OCI-LY3 (cell line): ENCODE measurements around the gene TMCC3.

Experiments
- H2AFZ ChIP-seq: fragments of 200-600, 300-600 bp; shearing (Covaris generic); 2 replicates; pipeline ENCODE4 v1.6.0; 2014; ENCODE audit warnings: antibody characterized with exemption, low read depth, low read length
- H3K27ac ChIP-seq: fragments of 200-600, 300-600 bp; sonication (generic); 2 replicates; pipeline ENCODE4 v1.5.1; 2014; ENCODE audit warnings: mild to moderate bottlenecking, low read length, moderate library complexity, mixed read lengths
- H3K27me3 ChIP-seq: fragments of 200-600, 300-600 bp; sonication (generic); 2 replicates; pipeline ENCODE4 v1.6.1; 2014; ENCODE audit warnings: low read depth, low read length, mixed read lengths
- H3K36me3 ChIP-seq: fragments of 200-600, 300-600 bp; sonication (generic); replicated peaks from 2 replicates; pipeline ENCODE3; 2014; ENCODE audit warnings: low read depth, low read length, mixed read lengths
- H3K4me1 ChIP-seq: fragments of 300-600, 200-600 bp; sonication (generic); 2 replicates; pipeline ENCODE4 v1.6.1; 2014; ENCODE audit warnings: low read length, mixed read lengths
- H3K4me2 ChIP-seq: fragments of 200-600, 300-600 bp; sonication (generic); 2 replicates; pipeline ENCODE4 v1.6.1; 2014; ENCODE audit warnings: low read length, mixed read lengths
- H3K4me3 ChIP-seq: fragments of 300-600, 200-600 bp; sonication (generic); 2 replicates; pipeline ENCODE4 v1.5.1; 2014; ENCODE audit warnings: antibody characterized with exemption, mild to moderate bottlenecking, low read length, moderate library complexity
- H3K79me2 ChIP-seq: fragments of 300-600, 200-600 bp; shearing (Covaris generic); 2 replicates; pipeline ENCODE4 v1.6.1; 2014; ENCODE audit warnings: mild to moderate bottlenecking, low read length, mixed read lengths
- H3K9ac ChIP-seq: fragments of 300-600, 200-600 bp; shearing (Covaris generic); 2 replicates; pipeline ENCODE4 v1.6.0; 2014; ENCODE audit warnings: mild to moderate bottlenecking, low read length, moderate library complexity
- H3K9me3 ChIP-seq: fragments of 200-600, 300-600 bp; shearing (Covaris generic); 2 replicates; pipeline ENCODE4 v1.6.1; 2014; ENCODE audit warnings: low read length, mixed read lengths; ENCODE audit not compliant: insufficient read depth
- H4K20me1 ChIP-seq: fragments of 200-600, 300-600 bp; sonication (generic); 2 replicates; pipeline ENCODE4 v1.6.1; 2016; ENCODE audit warnings: low read length, mixed read lengths; ENCODE audit not compliant: insufficient read depth
- CTCF ChIP-seq: fragments of 200-600, 300-600 bp; sonication (generic); IDR thresholded peaks from 2 replicates; pipeline ENCODE4 v1.5.1; 2014; ENCODE audit warnings: antibody characterized with exemption, low read length, low read depth
- EZH2phosphoT487 ChIP-seq: fragments of 200-600 bp; shearing (Covaris generic); IDR thresholded peaks from 2 replicates; pipeline ENCODE4 v1.6.1; 2018; ENCODE audit warnings: antibody characterized with exemption, mixed run types, low read depth

Gene TMCC3

DNA sequence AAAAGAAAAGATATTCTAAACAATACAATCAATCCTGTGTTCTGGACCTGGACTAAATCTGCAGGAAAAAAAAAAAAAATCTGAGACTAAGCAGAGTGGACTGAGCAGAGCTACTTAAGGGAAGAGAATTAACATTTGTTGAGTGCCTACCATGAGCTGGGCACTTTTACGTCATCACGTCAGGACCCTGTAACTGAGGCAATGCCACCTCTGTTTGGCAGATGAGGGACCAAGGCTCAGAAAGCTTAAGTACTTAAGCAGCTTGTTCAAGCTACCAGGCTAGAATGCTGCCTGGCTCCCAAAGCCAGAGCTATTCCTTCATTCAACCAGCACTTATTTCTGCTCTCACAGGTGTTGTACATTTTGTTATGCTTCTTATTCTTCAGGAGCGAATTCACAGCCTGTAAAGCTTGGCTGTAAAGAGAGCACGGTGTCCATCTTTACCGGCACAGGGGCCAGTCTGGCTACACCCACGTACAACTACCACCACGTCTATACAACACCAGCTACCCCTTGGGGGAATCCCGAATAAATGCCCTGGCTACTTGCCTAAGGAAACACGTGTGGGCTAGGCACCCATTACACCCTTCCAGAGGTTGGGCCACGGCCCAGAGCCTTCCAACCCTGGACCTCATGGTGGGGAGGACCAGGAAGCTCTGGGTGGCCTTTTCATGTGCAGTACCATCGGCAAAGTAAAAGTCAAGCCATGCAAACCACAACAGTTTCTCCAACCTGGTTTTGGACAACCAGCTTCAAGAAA lies 27.0 kb downstream of the TMCC3 start:
- no peak overlapping the region for H3K27ac ChIP-seq
- H4K20me1 ChIP-seq, result peaks cover 5% of the 10 kb centered on the region; the same call in 1 of the 2 replicates
- H3K9me3 ChIP-seq, result no peaks in the 10 kb centered on the region
- peaks cover 24% of the 10 kb centered on the region for H3K4me1 ChIP-seq
- no peak overlapping the region for H2AFZ ChIP-seq
- no peak overlapping the region for H3K9ac ChIP-seq
- TF ChIP-seq EZH2phosphoT487 (no peak), CTCF (no peak)
- H3K79me2 ChIP-seq, result no peaks in the 10 kb centered on the region; the same call in 1 of the 2 replicates
- H3K4me3 ChIP-seq, result no peak overlapping the region
- H3K27me3 ChIP-seq, result no peaks in the 10 kb centered on the region
- H3K36me3 ChIP-seq, result no peaks in the 10 kb centered on the region
- H3K4me2 ChIP-seq, result no peak overlapping the region

DNA sequence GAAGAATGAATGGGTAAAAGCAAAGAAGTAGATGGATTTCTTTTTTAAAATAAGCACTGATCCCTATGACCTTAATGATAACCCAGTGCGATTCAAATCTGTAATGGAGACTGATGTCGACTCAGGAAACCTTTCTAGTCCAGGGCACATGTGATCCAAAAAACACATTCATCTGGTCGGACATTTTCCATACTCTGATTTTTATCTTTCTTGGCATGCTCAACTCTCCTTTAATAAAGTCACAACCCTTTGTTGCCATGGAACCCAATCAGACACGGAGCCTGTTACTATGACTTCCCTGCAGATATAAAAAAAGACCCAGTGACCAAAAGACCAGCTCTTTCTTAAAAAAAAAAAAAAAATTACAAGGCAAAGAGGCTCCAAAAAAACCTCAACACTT lies 27.9 kb downstream of the TMCC3 start:
- no peak overlapping the region; the same call in 1 of the 2 replicates for H3K9ac ChIP-seq
- H3K4me2 ChIP-seq, result peak overlapping the region; percentile 79; the same call in 1 of the 2 replicates
- H3K79me2 ChIP-seq, result no peaks in the 10 kb centered on the region; the same call in 1 of the 2 replicates
- peaks cover 24% of the 10 kb centered on the region for H3K4me1 ChIP-seq
- H3K9me3 ChIP-seq, result no peaks in the 10 kb centered on the region
- H4K20me1 ChIP-seq, result peaks cover 3% of the 10 kb centered on the region; the same call in 1 of the 2 replicates
- TF ChIP-seq CTCF (no peak), EZH2phosphoT487 (no peak)
- no peaks in the 10 kb centered on the region for H3K36me3 ChIP-seq
- no peak overlapping the region for H2AFZ ChIP-seq
- H3K27me3 ChIP-seq, result no peaks in the 10 kb centered on the region
- H3K27ac ChIP-seq, result no peak overlapping the region
- H3K4me3 ChIP-seq, result no peak overlapping the region

- no peak for TF ChIP-seq EZH2phosphoT487
- TF ChIP-seq CTCF, result no peak
- Histone ChIP-seq H4K20me1 (no peaks in the 10 kb centered on the region), H3K27me3 (no peaks in the 10 kb centered on the region), H3K4me1 (peaks cover 24% of the 10 kb centered on the region), H3K79me2 (no peaks in the 10 kb centered on the region; the same call in 1 of the 2 replicates), H3K36me3 (no peaks in the 10 kb centered on the region), H3K27ac (peak overlapping the region; percentile 42), H3K9ac (peak overlapping the region; percentile 44; the same call in 1 of the 2 replicates), H3K4me2 (peak overlapping the region; percentile 79), H3K4me3 (peak overlapping the region; percentile 60), H2AFZ (0 out of 2 replicates have a peak overlapping the region, but pooled peaks have one; percentile 34), H3K9me3 (no peaks in the 10 kb centered on the region)
These were observed 28.5 kb downstream of the TMCC3 start for GRCh38 chr12:94621662-94622359.

DNA sequence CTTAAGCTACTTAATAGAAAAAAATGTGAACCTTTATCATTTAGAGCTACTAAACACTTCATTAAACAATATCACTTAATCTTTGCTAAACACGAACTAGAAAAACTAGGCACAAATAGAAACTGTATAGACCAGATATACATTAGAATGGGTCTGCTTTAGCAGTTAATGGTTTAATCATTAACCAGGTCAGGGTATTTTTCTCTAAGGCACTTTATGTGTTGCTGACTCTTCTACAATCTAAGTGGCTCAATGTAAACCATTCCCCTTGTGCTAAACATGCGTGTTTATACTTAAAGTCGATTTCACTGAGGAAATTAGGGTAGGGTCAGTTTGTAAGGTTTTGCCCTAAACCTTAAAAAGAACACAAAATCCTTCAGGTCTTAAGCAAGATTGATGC lies 29.7 kb downstream of the TMCC3 start:
- no peaks in the 10 kb centered on the region for H3K9me3 ChIP-seq
- no peak for TF ChIP-seq CTCF
- TF ChIP-seq EZH2phosphoT487, result no peak
- 0 out of 2 replicates have a peak, but pooled peaks cover 5% of the 10 kb centered on the region for H4K20me1 ChIP-seq
- H3K27me3 ChIP-seq, result no peaks in the 10 kb centered on the region
- H3K9ac ChIP-seq, result peak overlapping the region; percentile 44; the same call in 1 of the 2 replicates
- peaks cover 24% of the 10 kb centered on the region for H3K4me1 ChIP-seq
- H3K4me3 ChIP-seq, result peak overlapping the region; percentile 60; the same call in 1 of the 2 replicates
- no peak overlapping the region for H2AFZ ChIP-seq
- H3K79me2 ChIP-seq, result no peaks in the 10 kb centered on the region; the same call in 1 of the 2 replicates
- no peaks in the 10 kb centered on the region for H3K36me3 ChIP-seq
- peak overlapping the region; percentile 42; the same call in 1 of the 2 replicates for H3K27ac ChIP-seq
- peak overlapping the region; percentile 79 for H3K4me2 ChIP-seq
